SK-N-SH (cell line): Measurements from ENCODE around the gene SF3B4. TPM values are rescaled to one million over a fixed set of nuclear protein-coding genes. Genes with fewer than 3 reads are reported as not detected.
"Not testable (repeated sequence)": the region's sequence is repeated elsewhere in the genome, so short reads cannot be mapped to it uniquely, and the experiment has no call there.

Experiments
- CTCF ChIA-PET: fragments of 300-600, 350-600 bp; formaldehyde crosslinking; extraction: SDS; loops from one replicate; lab custom pipeline; 2021; lab: Yijun Ruan, JAX
- POLR2A ChIA-PET: fragments of 350-600 bp; sonication (Branson Sonifier 250); formaldehyde crosslinking; extraction: SDS; loops from one replicate; lab custom pipeline; 2020; ENCODE audit warnings: antibody characterized with exemption, inconsistent platforms; lab: Yijun Ruan, JAX
- DNase-seq: peaks from one replicate; pipeline ENCODE4 v3.0.0; 2012
- H2AFZ ChIP-seq: fragments of 200-600 bp; sonication (generic); 2 replicates; pipeline ENCODE4 v1.8.1; 2016; ENCODE audit warnings: antibody characterized with exemption, mild to moderate bottlenecking, low read depth
- H3F3A ChIP-seq: fragments of 200-600 bp; sonication (generic); replicated peaks from 2 replicates; pipeline ENCODE3; 2016; ENCODE audit warnings: antibody characterized with exemption, mild to moderate bottlenecking; ENCODE audit not compliant: insufficient read depth
- H3K27ac ChIP-seq, 2 experiments: fragments of 200-500 bp in 1 of 2; fragments of 200-600 bp in 1 of 2; sonication (Bioruptor generic) in 1 of 2; sonication (generic), shearing (Covaris generic) in 1 of 2; 2 replicates each; pipeline versions ENCODE4 v1.5.1 to v1.6.1; 2014 to 2016; ENCODE audit warnings: low read depth in 2 of 2, inconsistent platforms in 1 of 2, low read length in 1 of 2, mild to moderate bottlenecking in 1 of 2, mixed read lengths in 1 of 2
- H3K27me3 ChIP-seq: fragments of 200-600 bp; sonication (generic), shearing (Covaris generic); 2 replicates; pipeline ENCODE4 v1.6.1; 2016; ENCODE audit warnings: mixed run types; ENCODE audit not compliant: insufficient read depth
- H3K36me3 ChIP-seq, 2 experiments: fragments of 200-500 bp in 1 of 2; fragments of 200-600 bp in 1 of 2; sonication (Bioruptor generic) in 1 of 2; sonication (generic) in 1 of 2; replicated peaks in 1 of 2; 2 replicates each; pipeline versions ENCODE3 to v1.5.1; 2014 to 2016; ENCODE audit warnings: low read length in 1 of 2, mild to moderate bottlenecking in 1 of 2; ENCODE audit not compliant: insufficient read depth in 2 of 2, control insufficient read depth in 1 of 2
- H3K4me1 ChIP-seq, 2 experiments: fragments of 200-500 bp in 1 of 2; fragments of 200-600 bp in 1 of 2; sonication (Bioruptor generic) in 1 of 2; sonication (generic), shearing (Covaris generic) in 1 of 2; 2 replicates each; pipeline versions ENCODE4 v1.5.1 to v1.6.1; 2014 to 2016; ENCODE audit warnings: low read depth in 1 of 2, low read length in 1 of 2, mixed run types in 1 of 2; ENCODE audit not compliant: insufficient read depth in 2 of 2, control insufficient read depth in 1 of 2
- H3K4me2 ChIP-seq: fragments of 200-600 bp; sonication (generic), shearing (Covaris generic); 2 replicates; pipeline ENCODE4 v1.6.1; 2017; ENCODE audit warnings: mixed run types
- H3K4me3 ChIP-seq, 2 experiments: fragments of 200-500 bp in 1 of 2; fragments of 200-600 bp in 1 of 2; sonication (Bioruptor generic) in 1 of 2; sonication (generic), shearing (Covaris generic) in 1 of 2; 2 replicates each; pipeline versions ENCODE4 v1.5.1 to v1.8.1; 2014 to 2016; ENCODE audit warnings: low read depth in 2 of 2, inconsistent platforms in 1 of 2, low read length in 1 of 2, mild to moderate bottlenecking in 1 of 2, mixed read lengths in 1 of 2, moderate library complexity in 1 of 2
- H3K79me2 ChIP-seq: fragments of 200-600 bp; sonication (generic); 2 replicates; pipeline ENCODE4 v1.8.1; 2017; ENCODE audit warnings: mild to moderate bottlenecking; ENCODE audit not compliant: insufficient read depth
- H3K9ac ChIP-seq: fragments of 200-600 bp; sonication (generic); 2 replicates; pipeline ENCODE4 v1.6.1; 2017; ENCODE audit warnings: mixed run types
- H3K9me2 ChIP-seq: fragments of 200-600 bp; sonication (generic); 2 replicates; pipeline ENCODE4 v1.6.1; 2017; ENCODE audit warnings: mixed run types
- H3K9me3 ChIP-seq: fragments of 200-600 bp; sonication (generic); 2 replicates; pipeline ENCODE4 v1.6.1; 2017; ENCODE audit warnings: mixed run types, mild to moderate bottlenecking, moderate library complexity
- H4K20me1 ChIP-seq: fragments of 200-600 bp; sonication (generic); 2 replicates; pipeline ENCODE4 v1.6.1; 2017; ENCODE audit warnings: mild to moderate bottlenecking, mixed run types; ENCODE audit not compliant: insufficient read depth
- FOXM1 ChIP-seq: IDR thresholded peaks from 2 replicates; pipeline ENCODE4 v1.4.0; 2012; ENCODE audit warnings: low read depth, mild to moderate bottlenecking
- GATA2 ChIP-seq: sonication (generic); formaldehyde crosslinking; IDR thresholded peaks from 2 replicates; pipeline ENCODE4 v1.5.0; 2020; ENCODE audit warnings: mild to moderate bottlenecking, missing genetic modification reagents
- IRF3 ChIP-seq: fragments of 150-350 bp; IDR thresholded peaks from 2 replicates; pipeline ENCODE4 v1.6.1; 2016; ENCODE audit warnings: mild to moderate bottlenecking, low read depth, low read length
- MXI1 ChIP-seq: IDR thresholded peaks from 2 replicates; pipeline ENCODE4 v1.6.1; 2012; ENCODE audit warnings: mild to moderate bottlenecking, low read depth, low read length, improper control_type of control experiment
- POLR2AphosphoS5 ChIP-seq: IDR thresholded peaks from 2 replicates; pipeline ENCODE4 v1.6.1; 2012; ENCODE audit warnings: low read depth, low read length
- RAD21 ChIP-seq: IDR thresholded peaks from 2 replicates; pipeline ENCODE4 v1.6.1; 2012; ENCODE audit warnings: mild to moderate bottlenecking, low read length
- RCOR1 ChIP-seq: fragments of 150-350 bp; IDR thresholded peaks from 2 replicates; pipeline ENCODE4 v1.6.1; 2017; ENCODE audit warnings: antibody characterized with exemption, low read length
- TAF1 ChIP-seq: IDR thresholded peaks from 2 replicates; pipeline ENCODE4 v1.6.1; 2012; ENCODE audit warnings: low read depth, mild to moderate bottlenecking, low read length, moderate library complexity, borderline replicate concordance
- TCF12 ChIP-seq: IDR thresholded peaks from 2 replicates; pipeline ENCODE4 v1.4.0; 2012
- ZBTB33 ChIP-seq: IDR thresholded peaks from 2 replicates; pipeline ENCODE4 v1.4.0; 2012; ENCODE audit warnings: low read depth, borderline replicate concordance
- WGBS: methylation state at CpG from one replicate; pipeline ENCODE4 v1.1.6; 2017; ENCODE audit warnings: low lambda C conversion rate; 5-methylcytosine and 5-hydroxymethylcytosine counted together
- polyA plus RNA-seq, 3 experiments: library from polyadenylated mRNA; depleted of rRNA; stranded (reverse); fragments of >200 nt; gene quantifications; 2 replicates each; pipeline ENCODE4 v1.2.3, GENCODE V29; 2012

Gene SF3B4
- polyA plus RNA-seq, 1 of the 3 experiments (the other 2 are of a cell fraction) = 54.3 TPM

- TF ChIP-seq TCF12 (no peak; the same call in none of the 2 replicates), IRF3 (peak; percentile 51; the same call in 1 of the 2 replicates), ZBTB33 (peak; percentile 90), GATA2 (no peak), RCOR1 (peak; percentile 15), RAD21 (no peak), MXI1 (no peak), FOXM1 (no peak), TAF1 (peak; percentile 84)
These were observed 40.0 kb downstream of the SF3B4 start (continued) for GRCh38 chr1:149887456-149888246.

GRCh38 chr1:149887196-149887455 lies 40.5 kb downstream of the SF3B4 start:
- H3K79me2 ChIP-seq = peaks cover 30% of the 10 kb centered on the region

More at GRCh38 chr1:149887196-149887455, 40.5 kb downstream of the SF3B4 start:
- Histone ChIP-seq H3K9ac (peak overlapping the region; percentile 79), H3K4me1 (peaks cover 8 to 19% of the 10 kb centered on the region in 2 experiments; a peak in 3 of 4 replicates), H4K20me1 (peaks cover 20% of the 10 kb centered on the region; the same call in 1 of the 2 replicates), H3K4me2 (peak overlapping the region; percentile 82), H3K4me3 (peak overlapping the region; percentile 73 to 80), H3F3A (peaks cover 43% of the 10 kb centered on the region), H3K27ac (peak overlapping the region; percentile 98 to 100)
- not testable (repeated sequence) for DNase-seq, H3K36me3 ChIP-seq, H2AFZ ChIP-seq, H3K27me3 ChIP-seq, H3K9me3 ChIP-seq, H3K9me2 ChIP-seq
- ChIA-PET CTCF (interaction anchor here (1.3 to 3.6 kb wide), 7 partner anchors 41 to 300 kb away, joined by 4 to 33 read pairs (median 6); partner anchors contain the start of gene SF3B4), POLR2A (interaction anchor here (0.6 to 4.4 kb wide), 26 partner anchors 12 to 1493 kb away, joined by 3 to 34 read pairs (median 8); partner anchors contain the start of genes BOLA1, OTUD7B, SF3B4 and SV2A)
- TF ChIP-seq POLR2AphosphoS5 = peak; percentile 15; the same call in 1 of the 2 replicates
- 0 out of 2 replicates have a peak, but pooled peaks have one; percentile 52 for TF ChIP-seq FOXM1
- WGBS = 0% methylated on average over 13 of the region's 13 CpGs
